K562 (cell line): ENCODE results near the gene CLDND2. TPM values are rescaled to one million over a fixed set of nuclear protein-coding genes. Genes with fewer than 3 reads are reported as not detected.

ENCODE experiments used
- AFF4 ChIP-seq: sonication (generic); formaldehyde crosslinking; IDR thresholded peaks from 2 replicates; pipeline ENCODE4 v1.8.0; 2023; ENCODE audit warnings: mild to moderate bottlenecking, missing genetic modification reagents
- C11orf30 ChIP-seq: fragments of 450-650 bp; IDR thresholded peaks from 2 replicates; pipeline ENCODE4 v1.6.1; 2016; ENCODE audit warnings: low read depth, mild to moderate bottlenecking
- CC2D1A ChIP-seq: fragments of 450-650 bp; IDR thresholded peaks from 2 replicates; pipeline ENCODE4 v1.6.1; 2017; ENCODE audit warnings: mild to moderate bottlenecking
- DEAF1 ChIP-seq: fragments of 450-650 bp; formaldehyde crosslinking; IDR thresholded peaks from 2 replicates; pipeline ENCODE4 v1.4.0; 2020; ENCODE audit warnings: mild to moderate bottlenecking, moderate library complexity
- ELF4 ChIP-seq: fragments of 450-650 bp; formaldehyde crosslinking; IDR thresholded peaks from 2 replicates; pipeline ENCODE4 v1.4.0; 2022; ENCODE audit warnings: missing genetic modification characterization
- KAT2B ChIP-seq: IDR thresholded peaks from one replicate; pipeline ENCODE4 v1.6.1; 2012; ENCODE audit warnings: low read depth, mild to moderate bottlenecking, control low read depth, inconsistent platforms, low read length, moderate library complexity
- KLF16 ChIP-seq: IDR thresholded peaks from 2 replicates; pipeline ENCODE4 v1.6.1; 2016; ENCODE audit warnings: antibody characterized with exemption
- MLLT1 ChIP-seq, 2 experiments: fragments of 450-650 bp; IDR thresholded peaks; 2 replicates each; pipeline ENCODE4 v1.6.1; 2016
- SMC3 ChIP-seq: conservative IDR thresholded peaks from 2 replicates; pipeline ENCODE4 v1.6.1; 2011; ENCODE audit warnings: low read depth, low read length, improper control_type of control experiment; ENCODE audit not compliant: insufficient read depth
- ZBTB26 ChIP-seq: fragments of 450-650 bp; formaldehyde crosslinking; IDR thresholded peaks from 2 replicates; pipeline ENCODE4 v1.4.0; 2022; ENCODE audit warnings: missing genetic modification characterization
- ZBTB5 ChIP-seq: fragments of 450-650 bp; IDR thresholded peaks from 2 replicates; pipeline ENCODE4 v1.6.1; 2017; ENCODE audit warnings: antibody characterized with exemption
- ZNF121 ChIP-seq: sonication (generic); formaldehyde crosslinking; conservative IDR thresholded peaks from 2 replicates; pipeline ENCODE4 v1.8.0; 2022; ENCODE audit warnings: missing genetic modification reagents
- ZNF140 ChIP-seq: fragments of 250-450 bp; sonication (Bioruptor Pico); IDR thresholded peaks from 2 replicates; pipeline ENCODE4 v1.8.0; 2021; ENCODE audit warnings: moderate library complexity, mild to moderate bottlenecking, inconsistent platforms
- ZNF197 ChIP-seq: fragments of 200-800 bp; sonication (Bioruptor generic); IDR thresholded peaks from 2 replicates; pipeline ENCODE4 v1.6.1; 2016; ENCODE audit warnings: low read depth, missing genetic modification characterization, missing compliant biosample characterization
- ZNF384 ChIP-seq: IDR thresholded peaks from 2 replicates; pipeline ENCODE4 v1.6.1; 2012; ENCODE audit warnings: low read depth, low read length, improper control_type of control experiment
- ZNF668 ChIP-seq: fragments of 250-450 bp; sonication (Bioruptor Pico); IDR thresholded peaks from 2 replicates; pipeline ENCODE4 v1.8.0; 2022; ENCODE audit warnings: mild to moderate bottlenecking, inconsistent platforms
- polyA plus RNA-seq, 8 experiments: library from polyadenylated mRNA; depleted of rRNA in 4 of 8; stranded (reverse) in 5 of 8; unstranded in 3 of 8; fragments of >200 nt; fragmentation: Nextera tagmentation in 2 of 8; fragmentation: Illumina TruSeq in 1 of 8; extraction: Ambion mirVana in 2 of 8; extraction: Trizol in 1 of 8; gene quantifications; 2 replicates each; pipeline versions ENCODE4 v1.2.1 to v1.2.3, GENCODE V29; 2011 to 2014; ENCODE audit warnings: inconsistent platforms in 1 of 8, missing spikeins in 1 of 8
- total RNA-seq, 7 experiments: library from RNA; depleted of rRNA in 6 of 7; stranded (reverse); fragments of >200 nt in 6 of 7; fragmentation: Illumina TruSeq in 2 of 7; extraction: Trizol in 2 of 7; gene quantifications; 2 replicates each; pipeline versions ENCODE4 v1.2.1 to v1.2.3, GENCODE V29; 2011 to 2021; ENCODE audit warnings: low replicate concordance in 1 of 7

CLDND2 gene
- total and polyA plus RNA-seq, 9 of the 15 experiments (the other 6 are each of a cell fraction or from before 2014, with no cell fraction given) = 0.45 to 4.0 (median 1.2) TPM; not detected in 3

GRCh38 chr19:51407511-51408131 lies 38.8 kb upstream of the CLDND2 start (continued):
- peak; percentile 70; the same call in 1 of the 2 replicates for TF ChIP-seq DEAF1 (CRISPR knock-in tag)
- no peak for TF ChIP-seq MLLT1 (IDR thresholded peaks at IDR 0.05)
- TF ChIP-seq ZNF668 (CRISPR knock-in tag) = no peak
- TF ChIP-seq ZNF384 = peak; percentile 43; the same call in 1 of the 2 replicates
- no peak for TF ChIP-seq KAT2B
- TF ChIP-seq ZNF197 (CRISPR knock-in tag) = no peak
- TF ChIP-seq ELF4 (CRISPR knock-in tag) = no peak
- TF ChIP-seq KLF16 = peak; percentile 49; the same call in 1 of the 2 replicates
- no peak for TF ChIP-seq ZNF140 (CRISPR knock-in tag)
- no peak for TF ChIP-seq ZBTB5
- TF ChIP-seq ZNF121 (CRISPR knock-in tag) = no peak
- TF ChIP-seq ZBTB26 = no peak
- peak; percentile 54; the same call in 1 of the 2 replicates for TF ChIP-seq C11orf30
- no peak for TF ChIP-seq AFF4 (CRISPR knock-in tag)
- peak; percentile 89 for TF ChIP-seq SMC3
- peak; percentile 39; the same call in 1 of the 2 replicates for TF ChIP-seq CC2D1A
